Measurements from ENCODE around the gene HOXD13.
A peak's percentile ranks its signal among the peaks of the same experiment; 100 is the strongest.

GRCh38 chr2:176079285-176079830 lies 13.2 kb upstream of the HOXD13 start:
- no peak for TF ChIP-seq EZH2 (IDR thresholded peaks at IDR 0.05)
- 0 out of 2 replicates have a peak, but pooled peaks have one; percentile 16 for TF ChIP-seq POLR2AphosphoS5 (IDR thresholded peaks at IDR 0.05; ENCODE audit: borderline replicate concordance, low read depth, low read length)

Data from SK-N-MC (cell line).